RPMI8226 (cell line): Measurements from ENCODE around the gene TRPM5.
"Not testable (repeated sequence)": the region's sequence is repeated elsewhere in the genome, so short reads cannot be mapped to it uniquely, and the experiment has no call there.

Experiments used
- DNase-seq: peaks from one replicate; pipeline ENCODE4 v3.0.0-alpha.2; 2015

TRPM5 gene, protein sequence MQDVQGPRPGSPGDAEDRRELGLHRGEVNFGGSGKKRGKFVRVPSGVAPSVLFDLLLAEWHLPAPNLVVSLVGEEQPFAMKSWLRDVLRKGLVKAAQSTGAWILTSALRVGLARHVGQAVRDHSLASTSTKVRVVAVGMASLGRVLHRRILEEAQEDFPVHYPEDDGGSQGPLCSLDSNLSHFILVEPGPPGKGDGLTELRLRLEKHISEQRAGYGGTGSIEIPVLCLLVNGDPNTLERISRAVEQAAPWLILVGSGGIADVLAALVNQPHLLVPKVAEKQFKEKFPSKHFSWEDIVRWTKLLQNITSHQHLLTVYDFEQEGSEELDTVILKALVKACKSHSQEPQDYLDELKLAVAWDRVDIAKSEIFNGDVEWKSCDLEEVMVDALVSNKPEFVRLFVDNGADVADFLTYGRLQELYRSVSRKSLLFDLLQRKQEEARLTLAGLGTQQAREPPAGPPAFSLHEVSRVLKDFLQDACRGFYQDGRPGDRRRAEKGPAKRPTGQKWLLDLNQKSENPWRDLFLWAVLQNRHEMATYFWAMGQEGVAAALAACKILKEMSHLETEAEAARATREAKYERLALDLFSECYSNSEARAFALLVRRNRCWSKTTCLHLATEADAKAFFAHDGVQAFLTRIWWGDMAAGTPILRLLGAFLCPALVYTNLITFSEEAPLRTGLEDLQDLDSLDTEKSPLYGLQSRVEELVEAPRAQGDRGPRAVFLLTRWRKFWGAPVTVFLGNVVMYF (N-terminal part only)

DNA sequence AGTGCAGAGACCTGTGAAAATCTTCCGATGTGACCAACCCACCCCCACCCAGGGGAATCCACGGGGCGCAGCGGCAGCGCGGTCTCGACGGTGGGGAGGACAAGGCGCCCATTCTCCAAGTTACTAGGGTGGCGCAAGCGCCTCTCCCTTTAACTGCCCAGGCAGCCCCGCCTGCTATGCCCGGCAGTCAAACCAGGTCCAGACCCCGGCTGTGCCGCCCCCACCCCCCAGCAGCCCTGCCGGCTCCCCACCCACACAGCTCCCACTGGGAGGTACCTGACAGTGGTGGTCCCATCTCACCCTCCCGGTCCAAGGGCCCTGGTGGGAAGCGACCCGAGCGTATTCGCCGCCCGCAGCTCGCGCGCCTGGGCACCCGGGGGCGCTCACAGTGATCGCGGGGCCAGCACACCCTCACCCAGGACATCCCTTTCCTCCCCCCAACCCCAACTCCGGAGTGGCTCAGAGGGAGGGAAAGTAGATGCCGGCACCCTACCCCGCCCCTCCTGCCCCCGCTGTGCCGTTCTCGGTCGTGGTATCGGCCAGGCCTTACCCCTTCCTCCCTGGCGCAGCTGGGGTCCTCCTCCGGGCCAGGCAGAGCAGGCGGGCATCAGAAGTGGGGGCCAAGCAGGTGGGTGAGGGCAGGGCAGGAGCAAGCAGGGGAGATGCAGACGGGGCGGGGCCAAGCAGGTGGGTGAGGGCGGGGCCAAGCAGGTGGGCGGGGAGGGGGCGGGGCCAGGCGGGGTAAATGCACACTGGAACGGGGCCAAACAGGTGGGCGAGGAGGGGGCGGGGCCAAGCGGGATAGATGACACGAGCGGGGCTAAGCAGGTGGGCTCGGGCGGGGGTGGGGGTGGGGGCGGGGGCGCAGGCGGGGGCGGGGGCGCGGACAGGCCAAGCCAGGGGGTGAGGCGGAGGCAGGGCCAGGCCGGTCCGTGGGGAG lies at the start of gene TRPM5:
TSS of gene TRPM5 (minus strand) at position 634 of the 940 bp plus-strand sequence. CDS start 21,478 bp downstream, outside the sequence.
- no peak for DNase-seq

- DNase-seq: no peak
Measured at GRCh38 chr11:2489083-2489482, 44.8 kb upstream of the TRPM5 start.

DNA sequence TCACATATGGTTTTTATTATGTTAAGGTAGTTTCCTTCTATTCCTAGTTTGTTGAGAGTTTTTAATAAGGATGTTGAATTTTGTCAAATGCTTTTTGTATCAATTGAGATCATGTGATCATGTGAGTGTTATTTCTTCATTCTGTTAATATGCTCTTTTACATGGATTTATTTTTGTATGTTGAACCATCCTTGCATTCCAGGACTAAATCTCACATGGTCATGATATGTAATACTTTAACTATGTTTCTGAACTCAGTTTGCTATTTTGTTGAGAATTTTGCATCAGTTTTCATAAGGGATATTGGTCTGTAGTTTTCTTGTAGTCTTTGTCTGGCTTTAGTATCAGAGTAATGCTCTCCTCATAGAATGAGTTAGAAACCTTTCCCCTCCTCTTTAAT lies 43.7 kb upstream of the TRPM5 start:
- no peak for DNase-seq

DNA sequence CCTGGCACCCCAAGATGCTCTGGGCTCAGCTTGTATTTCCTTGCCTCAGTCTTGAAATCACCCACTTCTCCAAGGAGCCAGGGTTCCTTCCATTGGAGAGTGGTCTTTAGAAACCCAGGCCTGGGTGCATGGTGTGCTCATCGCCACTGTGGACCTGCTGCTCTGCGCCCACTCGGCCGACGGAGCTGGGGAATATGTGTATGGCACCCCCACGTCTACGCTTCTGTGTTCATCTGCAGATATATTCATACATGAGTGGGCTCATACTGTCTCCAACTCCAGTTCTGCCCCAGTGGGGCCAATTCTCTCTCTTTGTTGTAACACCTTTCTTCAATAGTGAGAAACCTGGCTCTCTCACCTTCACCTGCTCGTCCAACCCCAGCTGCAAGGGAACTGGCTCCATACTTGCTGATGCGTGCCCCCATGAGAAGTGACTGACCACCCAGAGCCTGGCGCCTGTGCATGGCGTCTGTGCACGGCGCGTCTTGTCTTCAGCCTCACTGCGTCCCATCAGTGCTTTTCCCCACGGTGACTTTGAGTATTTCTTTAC lies 40.3 kb upstream of the TRPM5 start:
- DNase-seq: no peak

DNA sequence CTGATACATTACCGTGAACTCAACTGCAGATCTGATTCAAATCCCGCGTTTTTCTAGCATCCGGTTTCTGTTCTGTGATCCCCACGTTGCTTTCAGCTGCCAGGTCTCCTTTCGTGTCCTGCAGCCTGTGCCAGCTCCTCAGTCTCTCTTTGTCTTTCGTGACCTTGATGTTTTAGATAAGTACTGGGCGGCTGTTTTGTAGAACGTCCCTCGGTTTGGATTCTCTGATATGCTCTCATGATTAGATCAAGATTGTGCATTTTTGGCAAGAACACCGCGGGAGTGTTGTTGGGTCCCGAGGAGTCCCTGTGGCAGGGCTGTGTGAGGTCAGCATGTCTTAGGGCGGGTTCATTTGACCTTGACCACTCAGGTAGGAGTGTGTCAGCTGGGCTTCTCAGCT lies 39.1 kb upstream of the TRPM5 start:
- no peak for DNase-seq

GRCh38 chr11:2482745-2483144 lies 38.4 kb upstream of the TRPM5 start:
- DNase-seq: no peak

GRCh38 chr11:2482204-2482603 lies 37.9 kb upstream of the TRPM5 start:
- DNase-seq: no peak

DNA sequence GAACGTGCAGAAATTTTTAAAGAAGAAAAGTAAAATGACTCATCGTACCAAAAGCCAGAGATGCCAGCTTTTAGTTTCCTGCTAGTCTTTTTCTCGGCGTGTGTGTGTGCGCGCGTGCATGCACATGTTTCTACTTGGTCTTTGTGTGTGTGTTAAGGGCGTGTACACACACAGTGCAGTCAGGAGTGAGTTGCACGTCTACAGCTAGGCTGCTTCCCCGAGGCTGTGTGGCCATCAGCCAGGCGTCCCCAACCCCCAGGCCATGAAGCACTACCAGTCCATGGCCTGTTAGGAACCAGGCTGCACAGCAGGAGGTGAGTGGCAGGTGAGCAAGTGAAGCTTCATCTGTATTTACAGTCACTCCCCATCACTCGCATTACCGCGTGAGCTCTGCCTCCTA lies 36.9 kb upstream of the TRPM5 start:
- DNase-seq: no peak

DNA sequence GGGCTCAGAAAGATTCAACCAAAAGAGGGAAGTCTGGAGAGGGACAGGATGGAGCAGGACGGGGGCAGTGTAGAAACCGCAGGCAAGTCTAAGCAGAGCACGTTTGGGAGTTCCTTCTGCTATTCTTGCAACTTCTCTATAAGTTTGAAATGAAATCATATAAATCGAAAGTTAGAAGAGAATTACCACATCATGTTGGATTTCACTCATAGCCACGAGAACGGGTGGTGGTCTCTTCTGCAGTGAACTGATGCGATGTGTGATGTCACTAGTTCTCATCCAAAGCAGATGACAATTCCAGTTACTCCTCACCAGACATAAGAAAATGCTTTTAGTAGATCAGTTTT lies 36.5 kb upstream of the TRPM5 start:
- DNase-seq: no peak

- not testable (repeated sequence) for DNase-seq
Measured at GRCh38 chr11:2480067-2480873, 36.0 kb upstream of the TRPM5 start.

DNA sequence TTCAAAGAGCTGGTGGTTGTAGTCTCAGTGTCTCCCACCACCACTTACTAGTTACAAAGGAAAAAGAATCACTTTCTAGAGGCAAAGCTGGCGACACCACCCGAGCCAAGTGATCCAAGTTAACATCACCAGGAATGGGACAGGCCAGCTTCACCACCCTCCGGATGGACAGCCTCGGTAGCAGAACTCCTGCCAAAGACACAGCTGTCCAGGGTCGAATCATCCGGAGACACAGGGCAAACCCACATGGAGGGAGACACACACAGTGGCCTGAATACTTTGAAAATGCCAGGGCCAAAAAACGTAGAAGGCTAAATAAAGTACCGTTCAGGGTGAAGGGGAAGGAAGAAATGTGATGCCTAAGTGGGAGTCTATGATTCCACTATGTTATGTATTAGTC lies 33.6 kb upstream of the TRPM5 start:
- no peak for DNase-seq

DNA sequence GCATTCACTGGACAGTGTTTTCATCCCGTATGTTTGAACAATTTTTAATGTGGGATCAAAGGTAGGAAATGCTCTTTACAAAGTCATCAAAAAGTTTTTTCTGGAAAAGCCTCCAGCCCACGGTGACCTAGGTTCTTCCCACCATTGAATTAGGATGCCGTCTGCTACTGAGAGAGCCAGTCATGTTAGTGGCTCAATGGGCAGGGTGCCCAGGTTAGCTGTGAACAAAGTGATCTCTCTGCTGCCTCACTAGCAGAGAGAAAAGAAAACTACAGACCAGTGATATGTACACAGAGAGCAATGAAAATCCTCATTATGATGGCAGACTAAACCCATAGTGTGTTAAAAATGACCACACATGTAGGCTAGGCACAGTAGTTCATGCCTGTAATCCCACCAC lies 32.9 kb upstream of the TRPM5 start:
- DNase-seq: no peak

DNA sequence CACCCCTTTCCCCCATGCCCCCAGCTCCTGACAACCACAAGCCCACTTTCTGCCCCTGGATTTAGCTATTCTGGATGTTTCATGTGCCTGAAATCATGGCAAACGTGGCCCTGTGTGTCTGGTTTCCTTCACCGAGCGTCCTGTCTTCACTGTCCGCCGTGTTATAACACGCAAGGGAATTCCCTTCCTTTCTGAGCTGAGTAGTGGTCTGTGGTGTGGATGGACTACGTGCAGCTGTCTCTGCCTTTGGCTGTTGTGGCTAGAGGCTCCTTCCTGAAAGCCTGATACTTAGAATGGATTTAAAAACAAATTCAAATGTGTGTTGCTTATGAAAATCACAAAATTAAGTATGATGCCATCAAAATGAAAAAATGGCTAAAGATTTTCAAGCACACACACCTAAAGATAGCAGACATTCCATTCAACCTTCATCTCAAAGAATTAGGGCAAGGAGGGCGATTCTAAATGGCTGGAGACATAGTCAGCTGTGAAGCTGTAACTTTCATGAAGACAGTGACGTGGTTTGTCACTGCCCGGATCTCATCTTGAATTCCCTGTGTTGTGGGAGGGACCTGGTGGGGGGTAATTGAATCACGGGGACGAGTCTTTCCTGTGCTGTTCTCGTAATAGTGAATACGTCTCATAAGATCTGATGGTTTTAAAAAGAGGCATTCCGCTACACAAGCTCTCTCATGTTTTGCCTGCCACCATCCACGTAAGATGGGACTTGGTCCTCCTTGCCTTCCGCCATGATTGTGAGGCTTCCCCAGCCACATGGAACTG lies 31.0 kb upstream of the TRPM5 start:
- DNase-seq: no peak

- DNase-seq: no peak
Measured at GRCh38 chr11:2474059-2474901, 30.0 kb upstream of the TRPM5 start.

- DNase-seq: no peak
Measured at GRCh38 chr11:2473361-2474058, 29.2 kb upstream of the TRPM5 start.

DNA sequence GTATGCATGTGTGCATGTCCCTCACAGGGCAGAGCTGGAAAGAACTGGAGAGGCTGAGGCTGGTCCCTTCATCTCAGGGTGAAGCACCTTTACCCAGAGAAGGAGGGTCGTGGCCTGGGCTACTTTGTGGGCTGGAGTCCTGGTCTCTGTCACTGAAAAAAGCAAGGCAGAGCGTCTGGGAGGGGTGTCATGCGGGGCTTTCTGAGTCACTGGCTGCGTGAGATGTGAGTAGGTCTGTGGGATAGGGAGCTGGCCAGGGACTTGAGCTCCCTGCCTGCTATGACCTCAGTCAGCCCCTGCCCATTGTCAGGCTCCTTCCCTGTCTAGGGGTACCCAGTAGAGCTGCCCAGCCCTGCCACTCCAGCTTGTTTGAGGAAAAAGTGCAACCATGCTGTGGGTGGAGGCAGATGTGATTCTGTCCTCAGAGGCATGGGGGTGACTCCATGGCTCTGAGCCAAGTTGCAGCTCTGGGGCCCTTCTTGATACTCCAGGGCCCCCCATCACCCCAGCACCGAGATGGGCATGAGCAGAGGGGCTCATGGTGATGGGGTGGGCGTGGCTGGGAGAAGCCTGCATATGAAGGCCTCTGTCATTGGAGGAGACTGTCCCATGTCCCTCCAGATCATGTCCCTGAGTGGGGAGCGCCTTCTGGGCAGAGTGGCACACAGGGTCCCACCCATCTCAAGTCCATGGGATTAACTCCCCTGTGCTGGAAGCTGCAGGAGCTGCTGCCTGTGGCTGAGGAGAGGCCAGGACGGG lies 28.3 kb upstream of the TRPM5 start:
- DNase-seq: no peak

DNA sequence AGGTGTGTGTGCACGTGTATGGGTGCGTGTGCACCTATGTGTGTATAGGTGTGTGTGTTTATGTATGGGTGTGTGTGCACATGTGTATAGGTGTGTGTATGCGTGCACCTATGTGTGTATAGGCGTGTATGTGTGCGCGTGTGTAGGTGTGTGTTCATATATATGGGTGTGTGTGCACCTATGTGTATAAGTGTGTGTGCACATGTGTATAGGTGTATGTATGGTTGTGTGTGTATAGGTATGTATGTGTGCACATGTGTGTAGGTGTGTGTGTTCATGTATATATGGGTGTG lies 27.4 kb upstream of the TRPM5 start:
- DNase-seq: no peak

- DNase-seq: no peak
Measured at GRCh38 chr11:2471048-2471803, 26.9 kb upstream of the TRPM5 start.
